Fibroblast of skin of back (primary cell): ENCODE data around the gene GTF3C4.

ENCODE experiments used
- DNase-seq: peaks from one replicate; pipeline ENCODE4 v3.0.0-alpha.2; 2013

Gene GTF3C4

DNA sequence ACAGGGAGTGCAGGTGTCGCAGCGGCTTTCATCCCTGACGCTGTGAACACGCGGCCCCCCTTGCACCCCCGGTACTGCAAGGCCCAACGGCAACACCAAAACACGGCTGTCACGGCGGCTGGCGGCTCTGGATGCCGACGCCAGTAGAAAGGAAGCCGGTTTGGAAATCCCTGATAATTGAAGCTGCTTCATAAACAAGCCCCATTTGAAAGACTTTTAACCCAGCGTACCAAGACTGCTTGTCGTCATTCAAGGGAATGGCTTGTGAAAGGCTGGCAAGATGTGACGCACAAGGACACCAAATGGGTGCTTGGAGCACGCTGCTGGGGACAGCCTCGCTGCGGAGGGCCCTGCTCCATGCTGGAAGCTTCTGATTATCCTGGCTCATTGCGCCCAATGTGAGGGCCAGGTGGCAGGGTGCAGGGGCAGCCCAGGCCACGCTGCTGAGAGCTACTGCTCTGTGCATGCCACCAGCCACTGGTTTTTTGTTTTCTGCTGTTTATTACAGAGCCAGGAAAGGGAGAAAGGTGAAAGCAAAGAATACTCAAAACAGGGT is 63.1 kb downstream of the GTF3C4 start:
- peak; percentile 9 for DNase-seq

GRCh38 chr9:132739710-132740310 is 69.5 kb downstream of the GTF3C4 start:
- no peak for DNase-seq

- no peak for DNase-seq
Measured at GRCh38 chr9:132740526-132741309, 70.5 kb downstream of the GTF3C4 start.

- DNase-seq, result no peak
Measured at GRCh38 chr9:132742821-132743311, 72.6 kb downstream of the GTF3C4 start.

DNA sequence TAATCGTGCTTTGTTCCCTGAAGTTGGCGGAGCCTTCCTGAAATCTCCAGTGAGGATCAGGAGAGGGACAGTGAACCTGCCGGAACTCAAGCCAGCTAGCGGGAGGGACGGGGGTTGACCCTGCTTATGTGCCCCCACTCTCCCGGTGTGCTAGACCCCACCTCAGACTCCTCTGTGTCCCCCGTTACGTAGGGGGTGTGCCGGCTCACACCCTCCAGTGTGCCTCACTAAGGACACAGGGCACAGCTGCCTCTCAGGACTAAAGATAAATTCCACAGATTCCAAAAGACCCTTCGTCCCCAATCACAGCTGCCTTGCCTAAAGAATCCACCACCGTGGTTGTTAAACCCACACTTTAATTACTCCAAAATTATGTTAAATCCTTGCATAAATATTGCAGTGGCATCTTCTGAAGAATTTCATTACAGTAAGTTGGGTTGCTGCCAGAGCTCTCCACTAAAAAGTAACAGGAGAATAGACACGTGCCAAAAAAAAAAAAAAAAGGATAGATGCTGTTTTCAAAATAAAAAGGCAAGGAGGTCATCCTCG is 73.7 kb downstream of the GTF3C4 start:
- no peak for DNase-seq
